GM23338 (cell line): ENCODE results near the gene NPPC. TPM values are rescaled to one million over a fixed set of nuclear protein-coding genes. Genes with fewer than 3 reads are reported as not detected.

Source experiments
- ATAC-seq: fragments of 200-7000 bp; cut with Tn5 transposase; 3 replicates; pipeline ENCODE4 v1.9.1; 2020
- DNase-seq: peaks from one replicate; pipeline ENCODE4 v3.0.0-alpha.2; 2015; ENCODE audit warnings: low spot score
- H2AFZ ChIP-seq: fragments of 200-600 bp; sonication (generic); 2 replicates; pipeline ENCODE4 v1.8.0; 2016; ENCODE audit warnings: antibody characterized with exemption, mild to moderate bottlenecking, moderate library complexity
- H3F3A ChIP-seq: fragments of 200-600 bp; sonication (generic); replicated peaks from 2 replicates; pipeline ENCODE4 v1.8.0; 2017; ENCODE audit warnings: antibody characterized with exemption, mixed run types, low read depth
- H3K27ac ChIP-seq: fragments of 200-600 bp; sonication (generic); 2 replicates; pipeline ENCODE4 v1.6.1; 2016; ENCODE audit warnings: low read depth
- H3K27me3 ChIP-seq: fragments of 200-600 bp; sonication (generic); 2 replicates; pipeline ENCODE4 v1.8.0; 2016; ENCODE audit warnings: mild to moderate bottlenecking, mixed run types, moderate library complexity; ENCODE audit not compliant: insufficient read depth
- H3K36me3 ChIP-seq: fragments of 200-600 bp; sonication (generic); 2 replicates; pipeline ENCODE4 v1.8.0; 2016; ENCODE audit warnings: mild to moderate bottlenecking; ENCODE audit not compliant: insufficient read depth
- H3K4me1 ChIP-seq: fragments of 200-600 bp; sonication (generic); 2 replicates; pipeline ENCODE4 v1.8.0; 2016; ENCODE audit warnings: mild to moderate bottlenecking, moderate library complexity; ENCODE audit not compliant: insufficient read depth
- H3K4me2 ChIP-seq: fragments of 200-600 bp; sonication (generic); 2 replicates; pipeline ENCODE4 v1.7.1; 2017; ENCODE audit warnings: mixed run types
- H3K4me3 ChIP-seq: fragments of 200-600 bp; sonication (generic); 2 replicates; pipeline ENCODE4 v1.6.1; 2016; ENCODE audit warnings: mixed run types
- H3K79me2 ChIP-seq: fragments of 200-600 bp; sonication (generic); replicated peaks from 2 replicates; pipeline ENCODE4 v1.8.0; 2017; ENCODE audit warnings: mild to moderate bottlenecking; ENCODE audit not compliant: insufficient read depth
- H3K9me2 ChIP-seq: fragments of 200-600 bp; sonication (generic); 2 replicates; pipeline ENCODE4 v1.8.0; 2017; ENCODE audit not compliant: insufficient read depth
- H4K20me1 ChIP-seq: fragments of 200-600 bp; sonication (generic); replicated peaks from 2 replicates; pipeline ENCODE4 v1.8.0; 2017; ENCODE audit warnings: mild to moderate bottlenecking; ENCODE audit not compliant: insufficient read depth
- H3K27ac Mint-ChIP-seq: 2 replicates; pipeline ENCODE4 v1.8.0; 2020; ENCODE audit warnings: inconsistent platforms, mild to moderate bottlenecking, moderate library complexity, mixed read lengths
- H3K27me3 Mint-ChIP-seq: 3 replicates; pipeline ENCODE4 v1.8.0; 2022; ENCODE audit warnings: low read depth, mild to moderate bottlenecking, moderate library complexity, mixed read lengths, inconsistent platforms; ENCODE audit not compliant: insufficient read depth, poor library complexity
- H3K36me3 Mint-ChIP-seq: 3 replicates; pipeline ENCODE4 v1.8.0; 2021; ENCODE audit warnings: low read depth, mild to moderate bottlenecking, inconsistent platforms, moderate library complexity, mixed read lengths
- H3K4me1 Mint-ChIP-seq: 3 replicates; pipeline ENCODE4 v1.8.0; 2020; ENCODE audit warnings: mild to moderate bottlenecking, inconsistent platforms, mixed read lengths
- H3K4me3 Mint-ChIP-seq: 3 replicates; pipeline ENCODE4 v1.8.0; 2021; ENCODE audit warnings: moderate library complexity, mild to moderate bottlenecking, inconsistent platforms, mixed read lengths
- H3K9me3 Mint-ChIP-seq: 3 replicates; pipeline ENCODE4 v1.8.0; 2020; ENCODE audit warnings: moderate library complexity, mild to moderate bottlenecking, inconsistent platforms, mixed read lengths
- CREB1 ChIP-seq: fragments of 250-450 bp; sonication (Bioruptor Pico); IDR thresholded peaks from 2 replicates; pipeline ENCODE4 v1.5.0; 2020; ENCODE audit warnings: low read depth, mild to moderate bottlenecking, moderate library complexity
- EZH2 ChIP-seq: fragments of 200-600 bp; sonication (generic); IDR thresholded peaks from one replicate; pipeline ENCODE4 v1.8.0; 2017; ENCODE audit warnings: antibody characterized with exemption, mild to moderate bottlenecking, low read depth; ENCODE audit not compliant: unreplicated experiment
- JUNB ChIP-seq: IDR thresholded peaks from one replicate; pipeline ENCODE4 v1.6.1; 2016; ENCODE audit warnings: antibody characterized with exemption; ENCODE audit not compliant: unreplicated experiment
- NANOG ChIP-seq: IDR thresholded peaks from 2 replicates; pipeline ENCODE4 v1.6.1; 2016; ENCODE audit warnings: antibody characterized with exemption, borderline replicate concordance
- POLR2AphosphoS5 ChIP-seq: IDR thresholded peaks from 2 replicates; pipeline ENCODE4 v1.6.1; 2016; ENCODE audit warnings: antibody characterized with exemption, low read depth
- STAT1 ChIP-seq: IDR thresholded peaks from one replicate; pipeline ENCODE4 v1.6.1; 2016; ENCODE audit warnings: antibody characterized with exemption; ENCODE audit not compliant: unreplicated experiment
- ZNF114 ChIP-seq: fragments of 250-450 bp; sonication (Bioruptor Pico); IDR thresholded peaks from 2 replicates; pipeline ENCODE4 v1.5.0; 2020; ENCODE audit warnings: mild to moderate bottlenecking, moderate library complexity
- ZNF331 ChIP-seq: fragments of 250-450 bp; sonication (Bioruptor Pico); IDR thresholded peaks from 2 replicates; pipeline ENCODE4 v1.5.0; 2020; ENCODE audit warnings: low read depth, mild to moderate bottlenecking, moderate library complexity
- polyA plus RNA-seq: library from polyadenylated mRNA; unstranded; fragments of >200 nt; fragmentation: Nextera tagmentation; extraction: Ambion mirVana; gene quantifications from 2 replicates; pipeline ENCODE4 v1.2.1, GENCODE V29; 2016
- total RNA-seq: library from RNA; depleted of rRNA; stranded (reverse); fragments of >200 nt; shearing (Covaris generic); gene quantifications from 2 replicates; pipeline ENCODE4 v1.2.3, GENCODE V29; 2014
- TF ChIP-seq, protein P1 (sequence below), 2 experiments: fragments of 200-600 bp in 1 of 2; sonication (generic) in 1 of 2; conservative IDR thresholded peaks; 2 replicates each; pipeline versions ENCODE4 v1.5.1 to v1.6.1; 2016 to 2017; ENCODE audit warnings: antibody characterized with exemption in 2 of 2, low read depth in 2 of 2, mild to moderate bottlenecking in 2 of 2, moderate library complexity in 1 of 2
- TF ChIP-seq, protein P2 (sequence below): IDR thresholded peaks from one replicate; pipeline ENCODE4 v1.6.1; 2018; ENCODE audit warnings: antibody characterized with exemption; ENCODE audit not compliant: unreplicated experiment
- TF ChIP-seq, protein P3 (sequence below): IDR thresholded peaks from 2 replicates; pipeline ENCODE4 v1.6.1; 2016; ENCODE audit warnings: antibody characterized with exemption
- TF ChIP-seq, protein P4 (sequence below): fragments of 250-450 bp; sonication (Bioruptor Pico); IDR thresholded peaks from 2 replicates; pipeline ENCODE4 v1.5.0; 2020; ENCODE audit warnings: mild to moderate bottlenecking, moderate library complexity

Gene NPPC
- total and polyA plus RNA-seq, 2 experiments from 2014 or later, result 2.2 to 6.3 TPM

DNA sequence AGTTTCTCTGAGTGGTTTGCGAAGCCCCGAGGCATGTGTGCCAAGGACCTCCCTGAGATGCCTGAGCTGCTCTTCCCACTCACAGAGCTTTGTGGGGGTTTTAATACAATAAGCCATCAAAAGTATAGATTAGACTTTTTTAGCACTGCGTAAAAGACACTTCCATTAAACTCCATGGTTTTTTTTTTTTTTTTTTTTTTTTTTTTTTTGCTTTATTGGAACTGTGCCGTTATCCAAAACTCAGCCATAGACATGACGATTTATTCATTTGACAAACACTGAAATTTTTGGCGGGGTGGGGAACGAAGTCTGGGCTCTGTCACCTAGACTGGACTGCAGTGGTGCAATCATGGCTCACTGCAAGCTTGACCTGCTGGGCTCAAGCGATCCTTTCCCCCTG is 18.4 kb downstream of the NPPC start (continued):
- TF ChIP-seq NANOG (no peak), CREB1 (CRISPR knock-in tag) (no peak), JUNB (no peak), ZNF331 (no peak), STAT1 (no peak), ZNF114 (no peak)
- TF ChIP-seq, protein P1, sequence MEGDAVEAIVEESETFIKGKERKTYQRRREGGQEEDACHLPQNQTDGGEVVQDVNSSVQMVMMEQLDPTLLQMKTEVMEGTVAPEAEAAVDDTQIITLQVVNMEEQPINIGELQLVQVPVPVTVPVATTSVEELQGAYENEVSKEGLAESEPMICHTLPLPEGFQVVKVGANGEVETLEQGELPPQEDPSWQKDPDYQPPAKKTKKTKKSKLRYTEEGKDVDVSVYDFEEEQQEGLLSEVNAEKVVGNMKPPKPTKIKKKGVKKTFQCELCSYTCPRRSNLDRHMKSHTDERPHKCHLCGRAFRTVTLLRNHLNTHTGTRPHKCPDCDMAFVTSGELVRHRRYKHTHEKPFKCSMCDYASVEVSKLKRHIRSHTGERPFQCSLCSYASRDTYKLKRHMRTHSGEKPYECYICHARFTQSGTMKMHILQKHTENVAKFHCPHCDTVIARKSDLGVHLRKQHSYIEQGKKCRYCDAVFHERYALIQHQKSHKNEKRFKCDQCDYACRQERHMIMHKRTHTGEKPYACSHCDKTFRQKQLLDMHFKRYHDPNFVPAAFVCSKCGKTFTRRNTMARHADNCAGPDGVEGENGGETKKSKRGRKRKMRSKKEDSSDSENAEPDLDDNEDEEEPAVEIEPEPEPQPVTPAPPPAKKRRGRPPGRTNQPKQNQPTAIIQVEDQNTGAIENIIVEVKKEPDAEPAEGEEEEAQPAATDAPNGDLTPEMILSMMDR (conservative IDR thresholded peaks at IDR 0.05; ENCODE audit: low read depth in 2 of 2), result no peak
- TF ChIP-seq, protein P2, sequence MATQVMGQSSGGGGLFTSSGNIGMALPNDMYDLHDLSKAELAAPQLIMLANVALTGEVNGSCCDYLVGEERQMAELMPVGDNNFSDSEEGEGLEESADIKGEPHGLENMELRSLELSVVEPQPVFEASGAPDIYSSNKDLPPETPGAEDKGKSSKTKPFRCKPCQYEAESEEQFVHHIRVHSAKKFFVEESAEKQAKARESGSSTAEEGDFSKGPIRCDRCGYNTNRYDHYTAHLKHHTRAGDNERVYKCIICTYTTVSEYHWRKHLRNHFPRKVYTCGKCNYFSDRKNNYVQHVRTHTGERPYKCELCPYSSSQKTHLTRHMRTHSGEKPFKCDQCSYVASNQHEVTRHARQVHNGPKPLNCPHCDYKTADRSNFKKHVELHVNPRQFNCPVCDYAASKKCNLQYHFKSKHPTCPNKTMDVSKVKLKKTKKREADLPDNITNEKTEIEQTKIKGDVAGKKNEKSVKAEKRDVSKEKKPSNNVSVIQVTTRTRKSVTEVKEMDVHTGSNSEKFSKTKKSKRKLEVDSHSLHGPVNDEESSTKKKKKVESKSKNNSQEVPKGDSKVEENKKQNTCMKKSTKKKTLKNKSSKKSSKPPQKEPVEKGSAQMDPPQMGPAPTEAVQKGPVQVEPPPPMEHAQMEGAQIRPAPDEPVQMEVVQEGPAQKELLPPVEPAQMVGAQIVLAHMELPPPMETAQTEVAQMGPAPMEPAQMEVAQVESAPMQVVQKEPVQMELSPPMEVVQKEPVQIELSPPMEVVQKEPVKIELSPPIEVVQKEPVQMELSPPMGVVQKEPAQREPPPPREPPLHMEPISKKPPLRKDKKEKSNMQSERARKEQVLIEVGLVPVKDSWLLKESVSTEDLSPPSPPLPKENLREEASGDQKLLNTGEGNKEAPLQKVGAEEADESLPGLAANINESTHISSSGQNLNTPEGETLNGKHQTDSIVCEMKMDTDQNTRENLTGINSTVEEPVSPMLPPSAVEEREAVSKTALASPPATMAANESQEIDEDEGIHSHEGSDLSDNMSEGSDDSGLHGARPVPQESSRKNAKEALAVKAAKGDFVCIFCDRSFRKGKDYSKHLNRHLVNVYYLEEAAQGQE, result no peak

DNA sequence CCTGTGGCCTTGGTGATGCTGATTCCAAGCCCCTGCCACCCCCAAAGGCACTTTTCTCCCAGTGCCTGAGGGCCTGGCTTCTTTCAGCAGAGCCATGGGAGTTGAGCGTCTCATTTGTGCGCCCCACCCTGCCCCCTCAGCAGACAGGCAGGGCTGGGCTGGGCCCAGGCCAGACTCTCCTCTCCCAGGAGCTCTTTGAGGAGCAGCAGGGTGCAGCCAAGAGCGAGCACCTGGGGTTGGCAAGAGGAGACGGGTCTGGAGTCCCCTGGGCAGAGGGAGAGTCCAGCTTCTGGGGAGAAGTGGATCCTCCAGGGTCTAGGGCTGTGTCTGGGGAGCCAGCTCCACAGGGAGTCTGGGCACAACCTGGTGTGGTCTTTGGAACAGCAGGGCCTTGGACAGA is 21.2 kb downstream of the NPPC start:
- no peaks in the 10 kb centered on the region for H3K4me1 ChIP-seq
- DNase-seq, result no peak
- Mint-ChIP-seq H3K4me3 (no peak overlapping the region), H3K27ac (no peak overlapping the region), H3K27me3 (peaks cover 11% of the 10 kb centered on the region), H3K9me3 (no peaks in the 10 kb centered on the region), H3K4me1 (peaks cover 5% of the 10 kb centered on the region; the same call in 2 of the 3 replicates), H3K36me3 (no peaks in the 10 kb centered on the region)
- no peak for ATAC-seq
- H3K4me3 ChIP-seq, result no peak overlapping the region
- H3K4me2 ChIP-seq, result no peak overlapping the region
- no peaks in the 10 kb centered on the region for H4K20me1 ChIP-seq
- H3K27me3 ChIP-seq, result no peaks in the 10 kb centered on the region
- H3K36me3 ChIP-seq, result no peaks in the 10 kb centered on the region
- H3K79me2 ChIP-seq, result no peaks in the 10 kb centered on the region
- no peak overlapping the region for H3K27ac ChIP-seq
- no peaks in the 10 kb centered on the region for H3K9me2 ChIP-seq
- 0 out of 2 replicates have a peak overlapping the region, but pooled peaks have one; percentile 58 for H2AFZ ChIP-seq
- H3F3A ChIP-seq, result no peaks in the 10 kb centered on the region
- TF ChIP-seq POLR2AphosphoS5 (no peak), STAT1 (no peak), ZNF114 (no peak), EZH2 (no peak)
- TF ChIP-seq, protein P3, sequence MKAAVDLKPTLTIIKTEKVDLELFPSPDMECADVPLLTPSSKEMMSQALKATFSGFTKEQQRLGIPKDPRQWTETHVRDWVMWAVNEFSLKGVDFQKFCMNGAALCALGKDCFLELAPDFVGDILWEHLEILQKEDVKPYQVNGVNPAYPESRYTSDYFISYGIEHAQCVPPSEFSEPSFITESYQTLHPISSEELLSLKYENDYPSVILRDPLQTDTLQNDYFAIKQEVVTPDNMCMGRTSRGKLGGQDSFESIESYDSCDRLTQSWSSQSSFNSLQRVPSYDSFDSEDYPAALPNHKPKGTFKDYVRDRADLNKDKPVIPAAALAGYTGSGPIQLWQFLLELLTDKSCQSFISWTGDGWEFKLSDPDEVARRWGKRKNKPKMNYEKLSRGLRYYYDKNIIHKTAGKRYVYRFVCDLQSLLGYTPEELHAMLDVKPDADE, result no peak
- TF ChIP-seq, protein P4, sequence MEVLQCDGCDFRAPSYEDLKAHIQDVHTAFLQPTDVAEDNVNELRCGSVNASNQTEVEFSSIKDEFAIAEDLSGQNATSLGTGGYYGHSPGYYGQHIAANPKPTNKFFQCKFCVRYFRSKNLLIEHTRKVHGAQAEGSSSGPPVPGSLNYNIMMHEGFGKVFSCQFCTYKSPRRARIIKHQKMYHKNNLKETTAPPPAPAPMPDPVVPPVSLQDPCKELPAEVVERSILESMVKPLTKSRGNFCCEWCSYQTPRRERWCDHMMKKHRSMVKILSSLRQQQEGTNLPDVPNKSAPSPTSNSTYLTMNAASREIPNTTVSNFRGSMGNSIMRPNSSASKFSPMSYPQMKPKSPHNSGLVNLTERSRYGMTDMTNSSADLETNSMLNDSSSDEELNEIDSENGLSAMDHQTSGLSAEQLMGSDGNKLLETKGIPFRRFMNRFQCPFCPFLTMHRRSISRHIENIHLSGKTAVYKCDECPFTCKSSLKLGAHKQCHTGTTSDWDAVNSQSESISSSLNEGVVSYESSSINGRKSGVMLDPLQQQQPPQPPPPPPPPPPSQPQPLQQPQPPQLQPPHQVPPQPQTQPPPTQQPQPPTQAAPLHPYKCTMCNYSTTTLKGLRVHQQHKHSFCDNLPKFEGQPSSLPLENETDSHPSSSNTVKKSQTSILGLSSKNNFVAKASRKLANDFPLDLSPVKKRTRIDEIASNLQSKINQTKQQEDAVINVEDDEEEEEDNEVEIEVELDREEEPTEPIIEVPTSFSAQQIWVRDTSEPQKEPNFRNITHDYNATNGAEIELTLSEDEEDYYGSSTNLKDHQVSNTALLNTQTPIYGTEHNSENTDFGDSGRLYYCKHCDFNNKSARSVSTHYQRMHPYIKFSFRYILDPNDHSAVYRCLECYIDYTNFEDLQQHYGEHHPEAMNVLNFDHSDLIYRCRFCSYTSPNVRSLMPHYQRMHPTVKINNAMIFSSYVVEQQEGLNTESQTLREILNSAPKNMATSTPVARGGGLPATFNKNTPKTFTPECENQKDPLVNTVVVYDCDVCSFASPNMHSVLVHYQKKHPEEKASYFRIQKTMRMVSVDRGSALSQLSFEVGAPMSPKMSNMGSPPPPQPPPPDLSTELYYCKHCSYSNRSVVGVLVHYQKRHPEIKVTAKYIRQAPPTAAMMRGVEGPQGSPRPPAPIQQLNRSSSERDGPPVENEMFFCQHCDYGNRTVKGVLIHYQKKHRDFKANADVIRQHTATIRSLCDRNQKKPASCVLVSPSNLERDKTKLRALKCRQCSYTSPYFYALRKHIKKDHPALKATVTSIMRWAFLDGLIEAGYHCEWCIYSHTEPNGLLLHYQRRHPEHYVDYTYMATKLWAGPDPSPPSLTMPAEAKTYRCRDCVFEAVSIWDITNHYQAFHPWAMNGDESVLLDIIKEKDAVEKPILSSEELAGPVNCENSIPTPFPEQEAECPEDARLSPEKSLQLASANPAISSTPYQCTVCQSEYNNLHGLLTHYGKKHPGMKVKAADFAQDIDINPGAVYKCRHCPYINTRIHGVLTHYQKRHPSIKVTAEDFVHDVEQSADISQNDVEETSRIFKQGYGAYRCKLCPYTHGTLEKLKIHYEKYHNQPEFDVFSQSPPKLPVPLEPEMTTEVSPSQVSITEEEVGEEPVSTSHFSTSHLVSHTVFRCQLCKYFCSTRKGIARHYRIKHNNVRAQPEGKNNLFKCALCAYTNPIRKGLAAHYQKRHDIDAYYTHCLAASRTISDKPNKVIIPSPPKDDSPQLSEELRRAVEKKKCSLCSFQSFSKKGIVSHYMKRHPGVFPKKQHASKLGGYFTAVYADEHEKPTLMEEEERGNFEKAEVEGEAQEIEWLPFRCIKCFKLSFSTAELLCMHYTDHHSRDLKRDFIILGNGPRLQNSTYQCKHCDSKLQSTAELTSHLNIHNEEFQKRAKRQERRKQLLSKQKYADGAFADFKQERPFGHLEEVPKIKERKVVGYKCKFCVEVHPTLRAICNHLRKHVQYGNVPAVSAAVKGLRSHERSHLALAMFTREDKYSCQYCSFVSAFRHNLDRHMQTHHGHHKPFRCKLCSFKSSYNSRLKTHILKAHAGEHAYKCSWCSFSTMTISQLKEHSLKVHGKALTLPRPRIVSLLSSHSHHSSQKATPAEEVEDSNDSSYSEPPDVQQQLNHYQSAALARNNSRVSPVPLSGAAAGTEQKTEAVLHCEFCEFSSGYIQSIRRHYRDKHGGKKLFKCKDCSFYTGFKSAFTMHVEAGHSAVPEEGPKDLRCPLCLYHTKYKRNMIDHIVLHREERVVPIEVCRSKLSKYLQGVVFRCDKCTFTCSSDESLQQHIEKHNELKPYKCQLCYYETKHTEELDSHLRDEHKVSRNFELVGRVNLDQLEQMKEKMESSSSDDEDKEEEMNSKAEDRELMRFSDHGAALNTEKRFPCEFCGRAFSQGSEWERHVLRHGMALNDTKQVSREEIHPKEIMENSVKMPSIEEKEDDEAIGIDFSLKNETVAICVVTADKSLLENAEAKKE (CRISPR knock-in tag), result no peak
